A549 (cell line): ENCODE data around the gene CDHR5. TPM values are rescaled to one million over a fixed set of nuclear protein-coding genes. Genes with fewer than 3 reads are reported as not detected.

Experiments
- ATAC-seq, 2 experiments: fragments of 200-7000 bp in 1 of 2; fragments of >200 bp in 1 of 2; cut with Nextera tagmentation in 1 of 2; cut with Tn5 transposase in 1 of 2; 3 replicates each; pipeline versions ENCODE4 v1.8.0 to v1.9.1; 2018 to 2020; ENCODE audit warnings: mild to moderate bottlenecking in 1 of 2, moderate library complexity in 1 of 2
- CTCF ChIA-PET: fragments of 300-600 bp; sonication (Branson Sonifier 250); formaldehyde crosslinking; extraction: SDS; loops from one replicate; lab custom pipeline; 2021; ENCODE audit warnings: antibody characterized with exemption, inconsistent platforms; lab: Yijun Ruan, JAX
- POLR2A ChIA-PET: fragments of 350-600 bp; formaldehyde crosslinking; extraction: SDS; loops from one replicate; lab custom pipeline; 2021; ENCODE audit warnings: antibody characterized with exemption, inconsistent platforms; lab: Yijun Ruan, JAX
- DNase-seq, 2 experiments: peaks; one replicate each; pipeline versions ENCODE4 v3.0.0 to v3.0.0-alpha.2; 2011 to 2016; ENCODE audit warnings: low read depth in 1 of 2, low spot score in 1 of 2
- FAIRE-seq: peaks from 2 replicates; lab custom pipeline; 2011; peaks lifted over from hg19 to GRCh38; lab: Jason Lieb, UNC
- H3K27ac ChIP-seq, 2 experiments: fragments of >200 bp; sonication (Bioruptor Twin); formaldehyde crosslinking; 3 replicates each; pipeline ENCODE4 v1.5.1; 2016 to 2017
- H3K4me1 ChIP-seq: fragments of >200 bp; sonication (Bioruptor Twin); formaldehyde crosslinking; 3 replicates; pipeline ENCODE4 v1.6.1; 2016
- H3K4me2 ChIP-seq: fragments of >200 bp; sonication (Bioruptor Twin); formaldehyde crosslinking; 3 replicates; pipeline ENCODE4 v1.6.1; 2016
- H3K4me3 ChIP-seq: fragments of >200 bp; sonication (Bioruptor Twin); formaldehyde crosslinking; 3 replicates; pipeline ENCODE4 v1.5.1; 2016
- H3K9me3 ChIP-seq: fragments of >200 bp; sonication (Bioruptor Twin); formaldehyde crosslinking; 3 replicates; pipeline ENCODE4 v1.6.1; 2016
- BHLHE40 ChIP-seq: IDR thresholded peaks from 2 replicates; pipeline ENCODE4 v1.6.1; 2012; ENCODE audit warnings: low read depth, low read length, inconsistent platforms
- CTCF ChIP-seq: fragments of >200 bp; sonication (Bioruptor Twin); formaldehyde crosslinking; IDR thresholded peaks from 3 replicates; pipeline ENCODE4 v1.5.1; 2016
- FOXS1 ChIP-seq: fragments of 250-450 bp; sonication (Bioruptor Pico); IDR thresholded peaks from 2 replicates; pipeline ENCODE4 v1.5.0; 2020; ENCODE audit warnings: mild to moderate bottlenecking, moderate library complexity
- HES2 ChIP-seq: fragments of >200 bp; sonication (Bioruptor Twin); formaldehyde crosslinking; IDR thresholded peaks from 2 replicates; pipeline ENCODE4 v1.6.1; 2016
- HOXB13 ChIP-seq: fragments of 250-450 bp; sonication (Bioruptor Pico); IDR thresholded peaks from 2 replicates; pipeline ENCODE4 v1.5.0; 2020; ENCODE audit warnings: low read depth, mild to moderate bottlenecking, moderate library complexity
- JUNB ChIP-seq: fragments of >200 bp; sonication (Bioruptor Twin); formaldehyde crosslinking; IDR thresholded peaks from 2 replicates; pipeline ENCODE4 v1.6.1; 2016
- KDM1A ChIP-seq: fragments of 200-600 bp; sonication (generic); IDR thresholded peaks from 2 replicates; pipeline ENCODE4 v1.6.1; 2016; ENCODE audit warnings: low read depth, mild to moderate bottlenecking
- KDM5A ChIP-seq: fragments of 200-600 bp; sonication (generic); IDR thresholded peaks from 2 replicates; pipeline ENCODE4 v1.6.1; 2016; ENCODE audit warnings: antibody characterized with exemption, mild to moderate bottlenecking
- MAZ ChIP-seq: fragments of 150-350 bp; IDR thresholded peaks from 2 replicates; pipeline ENCODE4 v1.6.1; 2014; ENCODE audit warnings: antibody characterized with exemption, low read depth, low read length, borderline replicate concordance
- NFE2L2 ChIP-seq: fragments of 150-350 bp; conservative IDR thresholded peaks from 2 replicates; pipeline ENCODE4 v1.6.1; 2014; ENCODE audit warnings: low read length
- PBX3 ChIP-seq: IDR thresholded peaks from 2 replicates; pipeline ENCODE4 v1.6.1; 2012
- POLR2A ChIP-seq: IDR thresholded peaks from 2 replicates; pipeline ENCODE4 v1.6.1; 2012; ENCODE audit warnings: mild to moderate bottlenecking, low read length
- RNF2 ChIP-seq: fragments of 200-600 bp; sonication (generic); IDR thresholded peaks from 2 replicates; pipeline ENCODE4 v1.6.1; 2016; ENCODE audit warnings: low read depth, mild to moderate bottlenecking, antibody characterized with exemption, moderate library complexity, borderline replicate concordance
- TP53 ChIP-seq: fragments of 250-450 bp; sonication (Bioruptor Pico); IDR thresholded peaks from 2 replicates; pipeline ENCODE4 v1.5.0; 2021; ENCODE audit warnings: mild to moderate bottlenecking, moderate library complexity
- USF2 ChIP-seq: fragments of 450-650 bp; IDR thresholded peaks from 2 replicates; pipeline ENCODE4 v1.6.1; 2014; ENCODE audit warnings: antibody characterized with exemption
- WGBS: methylation state at CpG from one replicate; pipeline ENCODE4 v1.1.6; 2017; ENCODE audit errors: missing lambda C conversion rate; 5-methylcytosine and 5-hydroxymethylcytosine counted together
- polyA plus RNA-seq, 4 experiments: library from polyadenylated mRNA; depleted of rRNA in 3 of 4; stranded (reverse); fragments of >200 nt; fragmentation: RNase III in 1 of 4; extraction: RNeasy Plus Mini Kit Qiagen cat#74134 plus additional on column Dnase treatment in 1 of 4; gene quantifications; 2 replicates in 3 of 4; 3 replicates in 1 of 4; pipeline ENCODE4 v1.2.3, GENCODE V29; 2011 to 2017

Gene CDHR5
- polyA plus RNA-seq, 2 of the 4 experiments (the other 2 are of a cell fraction): 0.08 to 0.12 TPM

- no peak overlapping the region for H3K4me2 ChIP-seq
- TF ChIP-seq TP53 (CRISPR knock-in tag) (no peak), USF2 (no peak), KDM1A (no peak)
- TF ChIP-seq, all 56 proteins: peak for 0
- ATAC-seq (no peak), DNase-seq (no peak), FAIRE-seq (no peak)
- Histone ChIP-seq H3K4me3 (no peak overlapping the region), H3K27ac (no peak overlapping the region), H3K9me3 (no peaks in the 10 kb centered on the region), H3K4me1 (peaks cover 17% of the 10 kb centered on the region)
- CTCF ChIA-PET: interaction anchor here (0.9 kb wide), 1 partner anchor 9 kb away, joined by 3 read pairs; no protein-coding TSS in a partner anchor
- POLR2A ChIA-PET: no interaction called here
- WGBS: 80% methylated on average over 10 of the region's 10 CpGs
These were observed 31.8 kb downstream of the CDHR5 start for GRCh38 chr11:592918-593317.

- Histone ChIP-seq H3K9me3 (no peaks in the 10 kb centered on the region), H3K4me1 (peaks cover 21% of the 10 kb centered on the region), H3K4me3 (no peak overlapping the region), H3K27ac (no peak overlapping the region), H3K4me2 (no peak overlapping the region)
- POLR2A ChIA-PET: no interaction called here
- CTCF ChIA-PET: interaction anchor here (0.9 kb wide), 1 partner anchor 9 kb away, joined by 3 read pairs; no protein-coding TSS in a partner anchor
- WGBS: 96% methylated on average over 22 of the region's 22 CpGs
- DNase-seq: no peak
- no peak for FAIRE-seq
- no peak for TF ChIP-seq BHLHE40
- no peak for TF ChIP-seq PBX3
- no peak for ATAC-seq
These were observed 32.3 kb downstream of the CDHR5 start for GRCh38 chr11:592501-592900.

GRCh38 chr11:590997-591396, 33.8 kb downstream of the CDHR5 start:
- Histone ChIP-seq H3K27ac (no peak overlapping the region), H3K4me2 (no peak overlapping the region), H3K9me3 (no peaks in the 10 kb centered on the region), H3K4me1 (peaks cover 29% of the 10 kb centered on the region), H3K4me3 (no peak overlapping the region)
- POLR2A ChIA-PET: no interaction called here
- TF ChIP-seq NFE2L2 (no peak), MAZ (no peak), RNF2 (no peak)
- no peak for DNase-seq
- ATAC-seq: no peak
- CTCF ChIA-PET: interaction anchor here (1.2 to 1.3 kb wide), 2 partner anchors 14 to 36 kb away, joined by 3 to 5 read pairs; no protein-coding TSS in a partner anchor
- 78% methylated on average over 11 of the region's 11 CpGs for WGBS
- no peak for FAIRE-seq

GRCh38 chr11:589798-590197, 35.0 kb downstream of the CDHR5 start:
- H3K4me2 ChIP-seq: no peak overlapping the region
- DNase-seq: no peak
- no peak overlapping the region for H3K4me3 ChIP-seq
- FAIRE-seq: no peak
- WGBS: 89% methylated on average over 26 of the region's 26 CpGs
- H3K4me1 ChIP-seq: peaks cover 29% of the 10 kb centered on the region
- H3K27ac ChIP-seq: no peak overlapping the region
- H3K9me3 ChIP-seq: no peaks in the 10 kb centered on the region
- TF ChIP-seq HOXB13 (CRISPR knock-in tag): no peak
- TF ChIP-seq FOXS1 (CRISPR knock-in tag): no peak
- no peak for TF ChIP-seq KDM5A
- no peak for TF ChIP-seq CTCF
- no peak for TF ChIP-seq HES2
- no peak for TF ChIP-seq POLR2A
- no peak for TF ChIP-seq JUNB
- no peak for ATAC-seq
- ChIA-PET CTCF (interaction anchor here (0.7 to 1.7 kb wide), 2 partner anchors 10 to 23 kb away, joined by 3 read pairs; no protein-coding TSS in a partner anchor), POLR2A (no interaction called here)
